Renal cortical epithelial cell (primary cell): ENCODE measurements around the gene MACROD2. TPM values are rescaled to one million over a fixed set of nuclear protein-coding genes. Genes with fewer than 3 reads are reported as not detected.
"Not testable (repeated sequence)": the region's sequence is repeated elsewhere in the genome, so short reads cannot be mapped to it uniquely, and the experiment has no call there.

Source experiments
- DNase-seq: peaks from one replicate; pipeline ENCODE4 v3.0.0-alpha.2; 2011; ENCODE audit warnings: low read depth
- total RNA-seq: library from RNA; depleted of rRNA; stranded (reverse); fragments of >200 nt; gene quantifications from 2 replicates; pipeline ENCODE4 v1.2.3, GENCODE V29; 2014

The MACROD2 gene
- total RNA-seq, 1 donor from 2014 or later, result 5.4 TPM

GRCh38 chr20:15506311-15506710, 1511.0 kb downstream of the MACROD2 start:
- no peak for DNase-seq

- DNase-seq, result no peak
Measured at GRCh38 chr20:15507151-15507550, 1511.8 kb downstream of the MACROD2 start.

DNA sequence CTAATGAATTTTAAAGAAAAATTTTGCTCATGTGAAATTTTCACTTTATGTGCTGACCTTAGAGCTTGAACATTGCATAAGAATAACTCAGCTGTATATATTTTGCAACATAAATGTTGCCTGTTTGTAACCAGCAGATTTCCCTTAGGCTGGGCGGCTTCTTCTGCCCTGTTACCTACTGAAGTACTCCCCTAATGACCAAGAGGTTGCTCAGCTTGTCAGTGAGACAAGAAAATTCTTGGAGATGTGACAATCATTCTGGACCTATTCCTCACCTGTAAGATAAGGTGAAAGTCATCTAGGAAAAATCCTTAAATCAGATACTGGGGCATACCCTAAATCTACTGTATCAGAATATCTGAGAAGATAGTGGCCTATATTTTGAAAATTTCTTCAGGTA, 1516.2 kb downstream of the MACROD2 start:
- no peak for DNase-seq

DNA sequence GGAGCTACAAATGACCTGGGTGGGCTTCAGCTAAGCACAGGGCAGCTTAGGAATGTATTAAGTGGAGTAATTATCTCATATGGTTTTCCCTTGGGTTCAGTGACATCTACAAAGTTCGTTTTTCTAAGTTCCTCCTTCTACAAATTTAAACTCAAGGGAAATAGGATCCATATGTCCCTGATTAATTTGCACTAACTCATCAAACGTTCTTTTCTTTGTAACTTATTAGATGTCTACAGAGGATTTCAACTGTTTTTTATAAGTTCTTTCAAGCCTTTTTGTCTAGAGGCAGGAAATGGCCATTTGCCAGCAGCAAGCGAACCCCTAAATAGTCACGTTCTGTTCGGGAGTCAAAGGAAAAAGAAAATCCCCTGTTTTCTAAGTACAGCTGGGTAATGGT, 1517.6 kb downstream of the MACROD2 start:
- no peak for DNase-seq

GRCh38 chr20:15515691-15516090, 1520.4 kb downstream of the MACROD2 start:
- no peak for DNase-seq

DNA sequence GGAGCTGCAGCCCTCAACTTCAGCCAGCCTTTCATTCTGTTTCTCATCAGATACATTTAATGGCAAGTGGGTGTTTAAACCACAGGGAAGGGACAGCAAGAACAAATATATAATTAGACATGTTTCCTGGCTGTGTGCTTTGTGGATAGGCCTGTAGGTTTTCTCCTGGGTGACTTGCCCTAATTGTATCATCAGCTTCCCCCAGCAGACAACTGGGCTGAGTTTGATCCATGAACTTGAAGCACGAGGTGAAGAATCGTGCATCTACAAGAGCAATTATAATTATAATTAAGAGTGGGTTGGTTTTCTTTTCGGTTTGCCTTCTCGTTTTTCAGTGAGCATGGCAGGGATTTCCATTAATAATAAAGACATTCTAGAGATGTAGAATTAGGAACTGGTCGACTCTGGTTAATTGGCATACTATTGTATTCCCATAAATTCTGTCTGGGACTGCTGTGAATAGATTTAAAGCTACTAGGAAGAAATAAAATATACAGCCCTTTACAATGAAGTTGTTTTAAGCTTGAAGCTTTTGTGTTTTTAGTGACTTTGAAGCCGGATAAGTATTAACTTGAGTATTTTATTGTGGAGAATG, 1525.7 kb downstream of the MACROD2 start:
- no peak for DNase-seq

DNA sequence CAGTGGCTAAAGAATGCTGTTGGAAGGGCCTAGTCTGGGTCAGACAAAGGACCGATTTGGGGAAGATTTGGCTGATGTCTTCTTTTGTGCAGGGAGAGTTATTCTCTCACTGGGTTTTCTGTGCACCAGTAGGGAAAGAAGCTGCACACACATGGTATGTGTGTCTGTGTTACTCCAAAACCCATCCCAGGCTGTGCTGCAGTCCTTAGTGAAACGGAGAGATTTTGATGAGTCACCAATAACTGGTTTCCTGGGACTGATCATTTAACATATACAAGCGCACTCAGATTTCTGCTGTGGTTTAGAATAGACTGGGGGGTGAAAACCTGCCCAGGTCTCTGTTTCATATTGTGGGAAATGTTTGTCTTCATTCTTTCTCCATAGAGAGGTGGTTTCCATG, 1528.1 kb downstream of the MACROD2 start:
- DNase-seq, result no peak

- no peak for DNase-seq
Measured at GRCh38 chr20:15528391-15529111, 1533.2 kb downstream of the MACROD2 start.

DNA sequence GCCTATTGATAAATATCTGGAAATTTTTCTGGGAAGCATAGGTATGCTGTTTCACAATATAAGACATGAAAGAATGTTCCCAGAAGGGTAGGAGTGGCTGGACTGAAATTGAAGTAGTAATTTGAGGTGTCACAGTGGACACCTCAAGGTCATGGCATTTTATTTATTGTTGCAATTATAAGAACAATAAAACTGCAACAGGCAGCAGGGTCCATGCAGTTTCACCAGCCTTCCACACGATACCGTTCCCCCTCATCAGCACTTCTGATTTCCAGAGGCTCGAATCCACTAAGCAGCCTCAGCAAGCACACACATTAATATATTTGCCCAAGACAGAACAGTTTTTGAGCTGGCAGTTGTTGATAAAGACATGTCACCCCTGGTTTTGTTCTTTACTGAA, 1540.5 kb downstream of the MACROD2 start:
- DNase-seq, result no peak

- DNase-seq, result not testable (repeated sequence)
Measured at GRCh38 chr20:15537200-15537599, 1541.9 kb downstream of the MACROD2 start.

DNA sequence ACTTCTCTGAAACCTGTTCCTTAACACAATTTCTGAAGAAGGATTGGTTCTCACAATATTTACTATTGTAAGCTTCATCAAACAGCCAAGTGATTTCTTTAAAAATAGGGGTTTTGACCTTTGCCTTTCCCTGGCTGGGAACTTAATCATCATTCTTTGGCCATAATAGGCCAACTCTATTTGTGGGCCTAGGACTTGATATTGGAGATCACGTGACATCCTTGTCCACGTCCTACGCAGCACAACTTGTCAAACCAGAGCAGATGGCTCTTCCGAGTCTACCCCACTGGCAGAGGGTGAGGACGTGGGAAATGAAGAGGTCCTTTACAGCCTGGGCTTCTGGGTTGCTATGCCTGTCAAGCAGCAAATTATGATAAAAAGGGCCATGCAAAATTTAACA, 1547.3 kb downstream of the MACROD2 start:
- DNase-seq, result no peak

DNA sequence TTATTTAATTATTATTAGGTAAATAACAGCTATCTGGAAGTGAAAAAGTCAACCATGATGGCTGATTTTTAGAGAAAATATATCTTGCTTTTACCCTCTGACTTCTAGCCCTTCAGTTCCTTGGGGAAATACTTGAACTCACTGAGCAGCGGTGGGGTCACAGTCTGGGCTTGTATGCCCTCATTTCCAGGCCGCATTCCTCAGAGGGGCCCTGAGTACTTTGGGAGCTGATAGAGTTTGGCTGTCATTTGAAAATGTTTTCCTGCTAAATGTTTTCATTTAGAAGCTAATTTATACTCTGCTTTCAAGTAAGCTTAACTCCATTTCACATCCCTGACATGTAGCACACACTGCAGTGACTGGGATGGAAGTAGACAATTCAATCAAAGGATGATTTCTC, 1549.4 kb downstream of the MACROD2 start:
- no peak for DNase-seq

DNA sequence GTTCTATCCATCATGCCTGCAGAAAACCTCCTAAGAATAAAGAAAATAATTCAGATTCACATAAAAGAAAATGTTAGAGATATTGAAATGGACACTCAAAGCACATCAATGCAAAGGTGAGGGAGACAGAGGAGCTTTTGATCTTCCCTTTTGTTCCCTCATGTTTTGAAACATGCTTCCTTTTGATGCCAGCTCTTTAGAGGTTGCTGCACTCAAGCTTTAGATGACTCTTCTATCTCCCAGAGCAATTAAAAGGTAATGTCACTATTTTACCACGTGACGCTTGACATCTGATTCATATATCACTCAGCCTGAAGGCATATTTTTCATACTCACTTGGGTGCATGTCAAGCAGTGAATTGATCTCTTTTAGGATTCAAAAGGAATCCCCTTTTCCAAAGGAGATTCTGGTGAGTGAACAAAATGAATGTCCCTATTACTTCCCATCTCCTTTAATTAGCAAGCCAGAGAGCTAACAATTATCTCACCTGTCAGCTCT, 1551.3 kb downstream of the MACROD2 start:
- DNase-seq, result no peak

DNA sequence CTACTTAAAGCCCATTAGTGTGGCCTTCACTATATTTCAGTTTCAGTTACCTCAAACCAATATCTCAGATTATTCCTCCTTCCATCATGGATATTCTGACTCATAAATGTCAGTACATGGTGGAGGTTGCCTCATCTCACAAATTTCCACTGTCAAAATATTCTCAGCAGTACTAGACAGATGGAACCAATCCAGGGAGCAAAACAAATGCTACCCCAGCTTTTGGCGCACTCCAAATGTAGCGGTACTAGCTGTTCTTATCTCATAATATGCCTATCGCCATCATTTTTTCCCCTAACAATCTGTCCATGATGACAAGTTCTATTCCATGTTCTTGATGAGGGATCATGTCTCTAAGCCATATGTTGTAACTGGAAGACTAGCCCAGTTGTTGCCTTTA, 1551.8 kb downstream of the MACROD2 start:
- DNase-seq, result no peak

DNA sequence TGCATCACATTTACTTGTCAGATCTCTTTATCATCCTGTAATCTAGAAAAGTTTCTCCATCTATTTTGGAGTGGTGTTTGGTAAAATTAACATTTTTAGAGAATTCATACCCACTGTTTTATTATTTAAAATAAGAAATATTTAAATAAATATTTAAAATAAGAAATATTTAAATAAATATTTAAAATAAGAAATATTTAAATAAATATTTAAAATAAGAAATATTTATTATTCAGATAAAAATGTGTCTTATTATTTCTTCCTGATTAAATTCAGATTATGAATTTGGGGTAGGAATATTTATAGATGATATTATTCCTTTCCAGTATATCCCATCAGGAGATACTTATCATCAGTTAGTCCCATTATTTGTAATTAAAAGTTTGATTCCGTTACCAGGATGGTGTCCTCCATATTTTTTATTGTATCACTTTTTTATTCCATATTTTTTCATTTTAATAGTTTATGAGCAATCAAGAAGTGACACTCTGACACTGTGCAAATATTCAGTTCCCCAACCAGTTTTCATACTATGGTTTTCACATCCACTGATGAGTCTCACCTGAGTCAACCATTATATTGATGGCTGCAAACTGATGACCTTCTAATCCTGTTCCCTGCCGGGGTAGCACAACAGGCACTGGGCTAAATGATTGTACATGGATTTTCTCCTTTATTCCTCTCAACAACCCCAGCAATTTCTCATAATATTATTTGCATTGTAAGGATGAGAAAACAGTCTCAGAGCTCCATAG, 1555.0 kb downstream of the MACROD2 start:
- DNase-seq, result no peak

DNA sequence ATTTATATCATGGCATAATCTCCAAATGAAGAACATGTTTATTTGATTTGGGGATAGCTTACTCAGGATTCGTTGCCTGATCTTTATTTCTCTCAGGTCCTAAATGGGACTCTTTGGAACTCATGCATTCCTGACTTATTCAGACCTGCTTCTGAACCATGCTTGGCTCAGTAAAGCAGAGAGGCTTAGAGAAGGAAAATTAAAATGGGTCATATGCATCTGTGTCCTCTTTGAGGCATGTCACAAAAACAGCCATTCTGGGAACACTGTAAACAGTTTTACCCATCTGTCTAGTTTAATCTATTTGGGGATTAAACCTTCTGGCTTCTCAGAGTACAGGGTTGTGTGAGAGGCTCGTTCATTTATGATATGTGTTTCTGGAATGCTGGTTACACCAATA, 1560.6 kb downstream of the MACROD2 start:
- DNase-seq, result no peak

DNA sequence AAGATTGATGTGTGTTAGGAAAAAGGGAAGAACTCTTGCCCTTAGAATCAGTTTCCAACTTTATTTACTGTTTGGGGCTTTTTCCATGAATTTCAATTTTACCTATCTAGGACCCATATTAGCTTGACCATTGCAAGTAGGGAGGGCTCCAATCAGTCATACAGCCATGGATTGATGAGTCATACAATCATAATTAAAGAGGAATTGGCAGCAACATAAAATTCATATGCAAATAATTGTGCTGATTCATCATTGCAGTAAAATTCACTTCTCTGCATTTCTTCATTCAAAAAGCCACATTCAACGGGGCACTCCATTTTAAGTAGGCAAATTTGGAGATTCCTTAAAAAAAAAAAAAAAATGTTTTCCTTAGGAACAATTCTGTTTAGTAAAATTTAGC, 1561.6 kb downstream of the MACROD2 start:
- peak; percentile 4 for DNase-seq

- no peak for DNase-seq
Measured at GRCh38 chr20:15561070-15561569, 1565.8 kb downstream of the MACROD2 start.

DNA sequence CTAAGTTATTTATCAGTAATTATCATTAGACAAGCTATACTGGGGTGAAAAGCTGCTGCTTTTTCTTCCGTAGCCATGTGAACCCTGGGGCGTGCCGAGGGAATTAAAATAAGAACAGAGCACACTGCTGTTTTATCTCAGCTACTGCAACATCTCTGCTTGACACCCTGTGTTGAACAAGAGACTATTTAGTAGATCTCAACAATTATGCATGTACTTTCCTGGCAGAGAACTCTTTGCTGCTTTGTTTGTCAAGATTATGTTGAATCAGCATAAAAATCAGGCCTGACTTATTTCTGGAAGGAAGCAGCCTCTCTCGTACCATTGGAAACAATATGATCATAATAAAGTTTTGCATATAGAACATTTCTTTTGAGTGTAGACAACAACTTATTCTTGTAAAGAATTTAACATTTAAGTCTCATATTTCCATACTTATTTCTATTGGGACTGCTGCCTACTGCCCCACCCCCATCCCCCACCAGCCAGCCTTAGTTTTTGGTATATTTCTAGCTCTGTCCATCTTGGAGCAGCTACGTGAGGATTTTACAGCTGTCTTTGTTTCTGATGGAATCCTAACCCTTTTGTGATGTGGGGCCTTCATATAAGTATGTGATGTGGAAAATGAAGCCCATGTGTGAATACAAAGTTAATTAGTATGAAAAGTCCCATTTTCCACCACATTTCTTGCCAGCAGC, 1566.5 kb downstream of the MACROD2 start:
- no peak for DNase-seq

DNA sequence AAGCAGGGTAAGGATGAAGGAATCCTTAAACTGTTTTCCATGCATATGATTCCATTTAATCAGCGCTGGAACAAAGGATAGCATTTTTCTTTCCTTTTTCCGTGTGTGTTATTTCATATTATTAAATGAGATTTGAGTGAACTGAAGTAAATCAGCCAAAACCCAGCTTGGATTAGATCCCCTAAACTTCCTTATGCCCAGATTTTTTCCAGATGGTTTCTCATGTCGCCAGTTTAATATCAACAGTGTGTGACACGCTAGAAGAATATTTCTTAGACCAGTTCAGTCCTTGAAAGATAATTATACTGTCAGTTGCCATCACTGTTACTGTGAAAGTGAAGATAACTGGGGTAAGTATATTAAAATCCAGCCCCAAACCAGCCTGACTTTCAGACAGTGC, 1568.5 kb downstream of the MACROD2 start:
- no peak for DNase-seq

DNA sequence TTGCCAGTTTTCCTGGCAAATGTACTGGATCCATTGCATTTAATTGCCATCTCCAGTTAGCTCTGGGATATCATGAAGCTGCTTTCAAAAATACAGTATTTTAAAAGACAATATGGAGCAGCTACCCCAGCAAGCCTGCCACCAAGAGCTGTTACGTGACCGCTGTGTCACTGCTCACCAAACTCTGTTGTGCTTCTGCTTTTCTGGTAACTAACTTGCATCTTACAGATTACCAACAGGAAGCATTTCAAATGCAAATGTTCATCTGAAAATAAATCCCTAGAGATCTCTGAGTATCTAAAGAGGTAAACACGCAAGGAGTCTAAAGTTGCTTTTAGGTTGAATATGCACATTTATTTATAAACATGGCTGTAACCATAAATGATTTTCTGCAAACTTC, 1569.7 kb downstream of the MACROD2 start:
- no peak for DNase-seq

DNA sequence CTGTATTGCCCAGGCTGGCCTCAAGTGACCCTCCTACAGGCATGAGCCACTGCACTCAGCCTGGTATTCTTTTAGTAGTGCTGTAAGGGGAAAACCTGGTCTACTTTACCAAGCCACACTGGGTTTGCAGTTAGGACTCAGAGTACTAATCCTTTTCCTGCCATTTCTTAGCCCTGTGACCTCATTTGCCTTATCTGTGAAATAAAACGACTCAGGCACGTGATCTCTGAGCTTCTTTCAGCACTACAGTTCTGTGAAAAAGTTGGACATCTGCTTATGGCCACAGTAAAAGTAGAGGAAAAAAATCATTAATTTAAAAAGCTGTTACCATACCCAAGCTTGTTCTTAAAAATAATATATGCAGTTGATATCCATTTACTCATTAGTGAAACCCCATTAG, 1570.5 kb downstream of the MACROD2 start:
- DNase-seq, result no peak
